Measurements from ENCODE around the gene ASTN2. TPM values are rescaled to one million over a fixed set of nuclear protein-coding genes. Genes with fewer than 3 reads are reported as not detected.

The ASTN2 gene
- total RNA-seq, 1 donor from 2014 or later = 2.1 TPM

DNA sequence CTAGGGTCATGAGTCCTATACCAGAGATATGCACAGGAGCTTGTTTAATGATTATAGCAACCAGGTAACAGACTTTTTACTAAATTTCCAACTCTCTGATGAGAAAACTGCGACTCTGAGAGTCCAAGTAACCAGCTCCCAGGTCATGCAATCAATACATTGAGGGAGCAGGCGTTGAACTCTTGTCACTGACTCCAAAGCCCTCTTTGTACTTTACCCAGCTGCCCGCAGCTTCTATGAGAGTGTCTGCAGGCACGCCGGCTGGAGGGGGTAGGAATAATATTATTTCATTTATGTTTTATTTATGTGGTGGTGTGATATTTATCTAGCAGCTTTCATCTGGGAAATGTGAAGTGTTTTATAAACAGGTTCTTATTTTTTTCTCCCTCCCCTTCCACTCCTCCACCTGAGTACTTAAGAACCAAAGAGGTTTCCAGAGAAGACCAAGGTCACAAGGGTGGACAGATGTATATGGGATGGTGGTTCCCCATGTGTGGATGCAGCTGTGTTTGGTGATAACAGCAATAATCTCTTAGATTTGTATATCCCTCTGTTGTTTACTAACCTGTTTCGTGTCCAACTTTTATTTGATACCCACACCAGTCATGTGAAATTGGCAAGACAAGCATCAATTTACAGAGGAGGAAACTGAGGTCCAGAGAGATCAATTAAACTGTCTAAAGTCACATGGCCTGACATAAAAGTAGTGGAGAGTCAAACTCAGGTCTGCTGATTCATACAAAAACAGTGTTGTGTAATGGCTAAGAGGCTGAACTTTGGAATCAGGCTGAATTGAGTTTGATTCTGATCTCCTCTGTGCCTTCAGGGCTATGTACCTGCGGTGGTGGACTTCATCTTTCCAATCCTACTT lies 867.9 kb downstream of the ASTN2 start:
- no peak for DNase-seq (ENCODE audit: low read depth, low spot score)

DNA sequence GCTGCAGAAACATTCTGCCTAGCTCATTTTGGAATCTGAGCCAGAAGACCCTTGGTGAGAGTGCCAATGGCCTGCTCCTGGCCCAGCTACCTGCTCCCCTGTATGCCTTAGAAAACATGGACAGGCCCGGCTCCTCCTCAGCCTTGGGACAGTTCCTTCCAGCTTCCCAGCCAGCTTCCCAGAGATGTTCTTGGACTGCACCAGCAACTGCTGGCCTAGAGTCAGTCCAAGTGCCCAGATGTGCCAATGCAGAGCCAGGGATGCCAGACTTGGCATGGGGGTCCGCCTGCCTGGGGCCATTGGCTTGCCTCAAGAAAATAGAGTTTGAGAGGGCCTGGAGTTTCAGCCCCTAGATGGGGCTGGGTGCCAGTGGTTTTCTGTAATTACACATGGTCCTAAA lies 870.0 kb downstream of the ASTN2 start:
- no peak for DNase-seq (ENCODE audit: low read depth, low spot score)

DNA sequence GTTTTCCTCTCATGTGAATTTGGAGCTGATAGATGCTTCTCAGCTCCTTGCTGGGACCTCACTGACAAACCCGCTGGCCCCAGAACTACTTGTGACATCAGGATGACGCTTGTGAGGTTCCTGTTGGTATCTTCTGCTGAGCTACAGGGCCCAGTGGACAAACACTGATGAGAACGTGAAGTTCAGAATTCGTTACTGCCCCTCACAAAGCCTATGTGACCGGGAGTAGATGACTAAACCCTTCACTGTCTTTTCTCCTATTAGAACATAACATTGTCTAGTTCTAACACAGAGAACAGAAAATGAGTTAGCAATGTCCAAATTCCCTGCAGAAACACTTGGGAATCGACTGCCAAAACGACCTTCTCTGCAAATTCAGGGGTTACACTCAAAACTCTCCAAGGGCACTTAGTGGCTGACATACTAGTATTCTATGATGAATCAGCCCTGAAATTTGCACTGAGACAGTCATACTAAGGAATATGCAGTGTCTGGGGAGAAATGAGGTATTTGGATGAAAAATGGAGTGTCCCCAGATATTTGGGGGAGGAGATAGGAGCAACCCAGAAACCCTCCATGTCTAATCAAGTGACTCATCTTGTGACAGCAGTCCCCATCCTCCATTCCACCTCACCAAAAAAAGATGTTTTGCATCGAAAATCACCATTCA lies 871.0 kb downstream of the ASTN2 start:
- no peak for DNase-seq (ENCODE audit: low read depth, low spot score)

DNA sequence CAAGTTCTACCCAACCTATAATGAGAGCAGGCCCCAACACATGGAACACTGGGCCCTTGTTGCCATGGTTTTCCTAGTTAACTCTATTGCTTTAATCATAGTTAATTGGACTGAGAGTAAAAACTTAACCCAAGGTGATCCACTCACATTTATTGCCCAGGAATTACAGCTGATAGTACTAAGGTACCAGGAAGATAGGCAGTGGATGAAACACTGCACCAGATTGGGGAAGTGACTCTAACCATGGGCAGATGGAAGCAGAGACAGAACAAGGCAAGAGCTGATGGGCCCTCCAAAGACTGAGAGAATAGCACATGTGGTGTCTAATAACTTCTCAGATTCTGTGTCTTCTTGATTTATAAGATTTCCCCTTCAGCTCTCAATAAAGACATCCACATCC lies 873.5 kb downstream of the ASTN2 start:
- no peak for DNase-seq (ENCODE audit: low read depth, low spot score)

DNA sequence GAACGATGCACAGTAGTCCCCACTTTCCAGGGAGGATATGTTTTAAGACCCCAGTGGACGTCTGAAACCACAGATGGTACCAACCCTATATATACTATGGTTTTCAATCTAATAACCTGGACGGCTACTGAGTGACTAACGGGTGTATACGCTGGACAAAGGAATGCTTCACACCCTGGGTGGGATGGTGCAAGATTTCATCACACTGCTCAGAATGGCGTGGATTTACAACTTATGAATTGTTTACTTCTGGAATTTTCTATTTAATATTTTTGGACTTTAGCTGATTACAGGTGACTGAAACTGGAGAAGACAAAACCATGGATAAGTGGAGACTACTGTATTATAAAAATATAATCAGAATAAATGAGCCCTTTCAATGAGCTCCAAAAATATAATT lies 875.3 kb downstream of the ASTN2 start:
- no peak for DNase-seq (ENCODE audit: low read depth, low spot score)

DNA sequence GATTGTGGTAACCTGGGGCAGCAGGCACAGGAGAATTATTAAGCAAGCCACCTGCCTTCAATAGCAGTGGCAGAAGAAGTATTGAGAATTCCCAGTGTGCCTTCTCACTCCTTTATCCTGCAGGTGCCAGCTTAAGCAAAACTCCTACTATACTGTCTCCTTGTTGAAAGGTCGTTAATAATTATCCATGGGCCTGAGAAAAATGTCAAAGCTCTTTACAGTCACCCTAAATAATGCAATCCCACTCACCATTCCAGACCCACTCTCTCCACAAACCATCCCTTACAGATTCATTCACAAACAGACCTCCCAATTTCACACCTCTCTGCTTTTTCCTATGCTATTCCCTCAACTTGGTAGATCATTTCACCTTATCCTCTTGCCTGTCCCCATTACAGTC lies 889.2 kb downstream of the ASTN2 start:
- no peak for DNase-seq (ENCODE audit: low read depth, low spot score)

DNA sequence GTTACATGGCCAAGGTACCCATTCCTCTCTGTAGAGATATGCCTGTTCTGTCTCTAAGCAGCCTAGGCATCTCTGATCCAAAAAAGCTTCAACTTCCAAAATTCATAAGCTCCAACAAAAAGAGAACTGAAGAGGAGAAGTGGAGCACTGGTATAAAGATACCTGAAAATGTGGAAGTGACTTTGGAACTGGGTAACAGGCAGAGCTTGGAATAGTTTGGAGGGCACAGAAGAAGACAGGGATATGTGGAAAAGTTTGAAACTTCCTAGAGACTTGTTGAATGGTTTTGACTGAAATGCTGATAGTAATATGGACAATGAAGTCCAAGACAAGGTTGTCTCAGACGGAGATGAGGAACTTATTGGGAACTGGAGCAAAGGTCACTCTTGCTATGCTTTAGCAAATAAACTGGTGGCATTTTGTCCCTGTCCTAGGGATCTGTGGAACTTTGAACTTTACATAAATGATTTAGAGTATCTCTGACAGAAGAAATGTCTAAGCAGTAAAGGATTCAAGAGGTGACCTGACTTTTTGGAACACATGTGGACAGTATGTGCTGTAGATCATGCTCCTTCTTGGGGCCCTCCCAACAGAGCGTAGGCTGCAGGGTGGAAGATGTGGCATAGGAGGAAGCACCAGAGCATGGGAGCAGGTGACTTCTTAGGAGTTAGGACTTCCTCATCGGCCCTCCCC lies 889.9 kb downstream of the ASTN2 start:
- no peak for DNase-seq (ENCODE audit: low read depth, low spot score)

DNA sequence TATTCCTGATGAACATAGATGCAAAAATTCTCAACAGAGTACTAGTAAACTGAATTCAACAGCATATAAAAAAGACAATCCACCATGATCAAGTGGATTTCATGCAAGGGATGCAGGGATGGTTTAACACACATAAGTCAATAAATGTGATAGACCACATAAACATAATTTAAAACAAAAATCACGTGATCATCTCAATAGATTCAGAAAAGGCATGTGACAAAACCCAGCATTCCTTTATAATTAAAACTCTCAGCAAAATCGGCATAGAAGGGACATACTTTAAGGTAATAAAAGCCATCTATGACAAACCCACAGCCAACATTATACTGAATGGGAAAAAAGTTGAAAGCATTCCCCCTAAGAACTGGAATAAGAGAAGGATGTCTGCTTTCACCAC lies 894.6 kb downstream of the ASTN2 start:
- no peak for DNase-seq (ENCODE audit: low read depth, low spot score)

DNA sequence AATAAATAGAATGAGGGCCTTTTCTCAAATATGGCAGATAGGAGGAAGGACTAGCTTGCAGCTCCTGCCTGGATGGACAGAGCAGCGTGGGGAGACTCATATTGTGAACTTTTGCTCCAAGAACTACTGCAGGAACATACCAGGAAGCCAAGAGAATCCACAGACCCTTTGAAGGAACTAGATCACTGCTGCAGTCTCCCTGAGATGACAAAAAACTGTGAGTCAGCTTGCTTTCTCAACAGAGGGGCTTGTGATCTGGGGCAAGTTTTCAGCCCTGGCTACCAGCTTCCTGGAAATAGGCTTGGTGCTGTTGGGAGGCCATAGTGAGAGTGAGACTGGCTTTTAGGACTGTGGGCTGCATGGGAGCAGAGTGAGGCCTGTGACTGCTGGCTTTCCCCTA lies 898.4 kb downstream of the ASTN2 start:
- no peak for DNase-seq (ENCODE audit: low read depth, low spot score)

DNA sequence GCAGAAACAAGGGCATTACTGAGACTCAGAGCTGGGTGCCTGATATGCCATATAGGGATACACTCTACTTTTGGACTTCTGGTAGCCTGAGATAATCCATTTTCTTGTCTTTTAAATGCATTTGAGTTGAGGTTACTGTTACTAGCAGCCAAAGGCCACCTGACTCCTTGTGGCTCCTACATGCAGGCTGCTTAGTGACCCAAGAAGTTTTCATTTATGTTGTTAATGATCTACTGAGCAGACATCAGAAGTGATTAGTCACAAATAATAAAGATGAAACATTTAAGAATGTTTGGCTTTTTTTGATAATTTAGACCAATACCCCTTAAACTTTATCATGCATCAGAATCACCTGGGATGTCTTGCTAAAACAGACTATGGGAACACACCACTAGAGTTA lies 899.3 kb downstream of the ASTN2 start:
- DNase-seq (ENCODE audit: low read depth, low spot score) = no peak

DNA sequence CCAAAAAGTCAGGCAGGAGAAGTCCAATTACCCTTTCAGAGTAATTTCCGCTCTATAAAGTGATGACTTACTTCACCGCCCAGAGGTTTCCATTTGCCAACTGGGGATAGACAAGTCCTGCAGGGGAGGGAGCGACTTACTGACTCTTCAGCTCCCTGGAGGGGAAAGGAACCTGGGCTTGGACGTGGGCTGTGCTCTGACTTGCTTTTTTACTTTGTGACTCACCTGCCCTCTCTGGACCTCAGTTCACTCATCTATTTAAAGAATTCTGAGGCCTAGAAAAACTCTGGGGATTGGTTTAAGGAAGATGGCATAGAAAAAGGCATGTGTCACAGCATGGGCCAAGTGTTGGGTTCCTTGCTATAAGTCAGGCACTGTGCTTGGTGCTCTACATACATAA lies 908.2 kb downstream of the ASTN2 start:
- DNase-seq (ENCODE audit: low read depth, low spot score) = no peak

DNA sequence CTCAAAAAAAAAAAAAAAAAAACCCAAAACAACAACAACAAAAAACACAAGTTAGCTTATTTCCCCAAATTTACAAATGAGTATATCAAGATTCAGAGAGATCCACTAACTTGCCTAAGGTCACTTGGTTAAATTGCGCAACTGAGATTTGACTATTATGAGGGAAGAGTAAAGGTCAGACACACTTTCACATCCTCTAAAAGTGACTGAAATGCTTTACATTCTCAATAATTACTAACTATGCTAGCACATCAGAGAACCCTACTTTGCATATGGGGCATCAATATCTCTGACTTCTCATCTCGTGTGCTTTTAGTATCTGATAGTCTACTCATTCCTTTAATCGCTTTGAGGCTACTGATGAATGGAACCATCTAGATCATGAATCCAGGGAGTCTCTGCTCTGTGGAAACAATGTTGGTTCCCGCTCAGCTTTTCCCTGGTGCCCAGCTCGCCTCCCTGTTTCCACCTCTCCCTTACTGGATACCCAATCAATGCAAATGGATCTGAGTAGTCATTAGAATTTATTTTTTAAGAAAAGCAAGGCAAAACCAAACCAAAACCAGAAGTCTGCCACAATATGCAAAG lies 909.9 kb downstream of the ASTN2 start:
- no peak for DNase-seq (ENCODE audit: low read depth, low spot score)

DNA sequence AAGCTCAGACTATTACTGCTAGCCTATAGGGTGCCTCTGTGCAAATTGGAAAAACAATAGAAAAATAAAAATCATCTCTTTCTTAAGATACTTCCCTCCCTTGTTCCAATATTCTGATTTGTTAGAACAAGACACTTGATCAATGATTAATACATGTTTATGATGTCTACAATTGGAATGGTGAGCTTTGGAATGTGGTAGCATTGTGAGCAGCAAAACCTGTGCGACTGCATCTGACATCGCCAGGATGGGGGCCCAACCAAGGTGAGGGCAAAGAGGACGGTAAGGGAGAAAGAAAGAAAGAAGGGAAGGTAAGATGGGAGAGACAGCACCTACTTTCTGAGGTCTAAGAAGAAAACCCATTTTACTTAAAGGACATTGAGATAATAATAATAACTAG lies 910.8 kb downstream of the ASTN2 start:
- DNase-seq (ENCODE audit: low read depth, low spot score) = no peak

DNA sequence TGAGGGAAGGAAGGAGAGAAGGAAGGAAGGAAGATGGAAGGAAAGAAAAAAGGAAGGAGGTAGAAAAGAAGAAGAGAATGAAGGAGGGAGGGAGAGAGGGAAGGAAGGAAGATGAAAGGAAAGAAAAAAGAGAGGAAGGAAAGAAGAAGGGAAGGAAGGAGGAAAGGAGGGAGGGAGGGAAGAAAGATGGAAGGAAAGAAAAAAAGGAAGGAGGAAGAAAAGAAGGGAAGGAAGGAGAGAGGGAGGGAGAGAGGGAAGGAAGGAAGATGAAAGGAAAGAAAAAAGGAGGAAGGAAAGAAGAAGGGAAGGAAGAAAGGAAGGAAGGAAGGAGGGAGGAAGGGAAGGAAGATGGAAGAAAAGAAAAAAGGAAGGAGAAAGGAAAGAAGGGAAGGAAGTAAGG lies 912.1 kb downstream of the ASTN2 start:
- DNase-seq (ENCODE audit: low read depth, low spot score) = no peak

DNA sequence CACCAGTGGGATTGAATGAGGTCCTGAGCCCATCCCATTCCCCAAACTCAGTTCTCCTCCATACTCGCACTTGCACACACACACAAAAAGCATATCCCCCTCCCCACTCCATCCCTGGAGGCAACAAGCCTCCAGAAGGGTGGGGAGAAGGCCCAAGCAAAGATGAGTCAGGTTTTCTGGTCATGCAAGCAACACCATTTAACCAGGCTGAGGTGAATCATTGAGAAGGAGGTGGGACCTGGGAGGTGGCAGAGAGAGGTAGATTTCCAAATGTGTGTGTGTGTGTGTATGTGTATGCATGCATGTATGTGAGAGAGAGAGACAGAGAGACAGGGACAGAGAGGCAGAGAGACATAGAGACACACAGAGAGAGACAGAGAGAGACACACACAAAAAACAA lies 913.0 kb downstream of the ASTN2 start:
- no peak for DNase-seq (ENCODE audit: low read depth, low spot score)

DNA sequence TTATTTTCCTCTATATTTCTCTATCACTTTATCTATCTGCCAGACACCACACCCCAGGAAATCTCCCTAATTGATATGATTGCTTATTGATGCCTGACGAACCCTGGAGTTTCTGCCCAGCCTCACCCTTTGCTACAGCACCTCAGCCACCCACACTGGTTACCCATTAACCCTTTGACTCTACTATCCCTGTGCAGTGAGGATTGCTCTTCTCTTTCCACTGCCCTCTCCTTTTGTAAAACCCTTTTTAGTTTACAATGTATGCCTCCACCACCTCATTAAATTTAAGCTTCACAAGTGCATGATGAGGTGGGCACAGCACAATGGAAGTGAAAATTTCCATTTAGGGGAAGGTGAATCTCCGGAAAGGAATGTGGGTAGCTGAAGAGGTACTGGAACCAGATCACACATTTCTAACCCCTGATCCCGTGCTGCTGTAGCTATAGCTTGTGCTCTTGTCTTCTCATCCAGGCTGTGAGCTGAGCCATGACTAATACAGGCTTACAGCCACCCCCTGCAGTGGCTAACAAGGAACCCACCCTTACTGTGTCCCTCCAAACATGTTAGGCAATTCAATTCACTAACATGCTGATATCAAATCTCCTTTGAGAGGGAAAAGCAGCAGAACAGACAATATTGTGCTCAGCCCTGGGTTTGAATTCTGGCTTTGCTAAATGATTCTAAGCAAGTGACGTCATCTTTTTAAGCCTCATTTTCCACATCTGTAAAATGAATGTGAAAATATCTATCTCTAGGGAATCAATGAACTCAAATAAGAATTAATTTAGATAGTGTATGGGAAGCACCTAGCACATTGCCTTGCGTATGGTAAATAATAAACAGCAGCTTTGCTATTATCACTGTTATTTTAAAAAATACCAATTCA lies 914.6 kb downstream of the ASTN2 start:
- no peak for DNase-seq (ENCODE audit: low read depth, low spot score)

DNA sequence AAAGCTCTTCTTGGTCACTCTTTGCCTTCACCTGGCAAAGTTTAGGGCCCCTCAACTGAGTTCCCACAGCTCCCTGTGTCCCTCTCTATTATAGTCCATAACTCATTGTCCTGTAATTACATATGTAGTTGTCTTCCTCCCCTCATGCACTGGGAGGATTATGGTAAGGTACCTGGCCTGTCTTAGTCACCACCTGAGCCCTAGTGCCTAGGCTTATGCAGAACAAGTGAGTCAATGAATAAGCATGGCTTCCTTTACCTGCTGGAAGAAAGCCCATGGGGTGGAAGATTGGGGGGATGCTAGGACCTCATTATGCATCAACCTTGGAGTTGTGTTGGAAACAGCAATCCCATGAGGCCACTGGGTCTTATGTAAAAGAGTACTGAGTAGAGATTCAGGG lies 915.4 kb downstream of the ASTN2 start:
- DNase-seq (ENCODE audit: low read depth, low spot score) = no peak

DNA sequence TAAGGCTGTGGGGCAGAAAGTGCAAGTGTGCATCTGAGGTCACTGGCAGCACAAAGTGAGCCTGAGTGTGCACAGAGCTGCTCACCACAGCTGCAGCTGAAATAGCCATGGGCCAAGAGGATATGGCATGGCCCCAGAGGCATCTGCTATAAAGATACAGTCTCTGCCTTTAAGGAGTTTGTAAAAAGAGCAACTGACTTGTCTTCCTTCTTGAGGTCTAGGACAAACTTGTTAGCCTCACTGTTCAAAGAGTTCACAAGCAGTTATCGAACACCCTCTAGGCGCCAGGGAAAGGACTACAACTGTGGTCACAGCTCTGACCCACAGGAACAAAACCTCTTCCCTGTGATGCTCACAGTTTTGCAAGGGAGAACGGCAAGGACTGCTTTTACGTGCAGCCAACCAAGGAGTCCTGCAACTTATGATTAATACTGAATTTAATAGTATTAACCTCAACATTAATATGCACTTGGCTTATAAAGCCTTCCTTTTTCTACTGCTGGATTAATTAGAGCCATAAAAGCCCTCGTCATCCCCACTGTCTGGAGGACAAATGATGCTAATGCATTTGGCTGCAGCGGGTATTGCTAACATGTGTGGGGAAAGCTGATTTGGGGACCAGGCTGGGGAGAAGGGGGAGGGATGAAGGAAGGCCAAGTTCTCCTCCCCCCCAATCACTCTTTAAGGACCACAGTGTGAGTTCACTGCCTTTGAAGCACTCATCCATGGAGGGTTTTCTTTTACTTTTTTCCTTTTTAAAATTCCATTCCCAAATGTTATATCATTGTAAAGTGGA lies 917.6 kb downstream of the ASTN2 start:
- no peak for DNase-seq (ENCODE audit: low read depth, low spot score)

DNA sequence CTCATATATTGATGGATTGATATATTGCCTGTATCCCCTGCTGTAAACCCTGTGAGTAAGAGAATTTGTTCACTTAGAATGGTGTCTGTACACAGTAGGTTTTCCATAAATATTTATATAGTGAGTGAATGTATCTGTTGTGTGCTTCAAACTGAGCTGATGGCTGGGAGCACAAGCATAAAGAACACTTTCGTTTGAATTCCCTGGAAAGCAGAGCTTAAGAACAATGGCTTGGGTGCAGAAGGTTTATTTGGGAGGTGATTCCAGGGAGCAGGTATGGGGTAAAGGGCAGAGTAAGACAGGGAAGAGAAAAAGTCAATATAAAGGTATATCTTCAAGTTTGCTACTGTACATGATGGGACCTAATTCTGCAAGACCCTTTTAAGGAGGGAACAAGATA lies 918.7 kb downstream of the ASTN2 start:
- no peak for DNase-seq (ENCODE audit: low read depth, low spot score)

DNA sequence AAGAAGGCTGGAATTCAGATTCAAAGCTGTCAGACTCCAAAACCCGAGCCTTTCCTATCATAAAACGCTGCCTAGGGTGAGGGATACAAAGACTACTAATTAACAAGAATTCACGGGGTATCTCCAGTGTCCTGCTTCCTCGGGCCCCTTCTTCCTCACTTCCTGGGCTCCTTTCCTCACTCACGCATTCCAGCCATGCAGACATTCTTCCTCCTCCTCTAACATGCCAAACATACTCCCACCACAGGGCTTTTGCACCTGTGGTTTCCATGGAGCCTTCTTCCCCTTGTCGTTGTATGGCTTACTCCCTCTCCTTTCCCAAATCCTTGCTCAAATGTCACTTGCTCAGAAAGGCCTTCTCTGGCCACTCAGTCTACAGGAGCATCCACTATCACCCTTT lies 919.1 kb downstream of the ASTN2 start:
- no peak for DNase-seq (ENCODE audit: low read depth, low spot score)
